Caco-2 (cell line): Measurements from ENCODE around the gene PPP1R9B. TPM values are rescaled to one million over a fixed set of nuclear protein-coding genes. Genes with fewer than 3 reads are reported as not detected.
A peak's percentile ranks its signal among the peaks of the same experiment; 100 is the strongest.

Experiments used
- BruUV-seq: library from RNA; stranded (reverse); fragments of 400-500 nt; replicated peaks from 2 replicates; lab custom pipeline; 2021; lab: Mats Ljungman, UMichigan
- CTCF ChIA-PET: fragments of 300-600 bp; sonication (Branson Sonifier 250); formaldehyde crosslinking; loops from one replicate; lab custom pipeline; 2022; ENCODE audit warnings: antibody characterized with exemption; lab: Charles Lee
- POLR2A ChIA-PET: fragments of 300-600 bp; sonication (Branson Sonifier 250); formaldehyde crosslinking; loops from one replicate; lab custom pipeline; 2022; ENCODE audit warnings: antibody characterized with exemption; lab: Charles Lee
- DNase-seq, 2 experiments: peaks; one replicate each; pipeline versions ENCODE4 v3.0.0 to v3.0.0-alpha.2; 2020 to 2022
- H3K27me3 ChIP-seq: replicated peaks from 2 replicates; pipeline ENCODE4 v1.6.0; 2011; ENCODE audit warnings: low read length; ENCODE audit not compliant: control insufficient read depth, insufficient read depth
- H3K36me3 ChIP-seq: 2 replicates; pipeline ENCODE4 v1.5.1; 2011; ENCODE audit warnings: low read length; ENCODE audit not compliant: control insufficient read depth, insufficient read depth
- H3K4me1 ChIP-seq: fragments of 250-450 bp; sonication (Bioruptor Pico); 2 replicates; pipeline ENCODE4 v1.5.1; 2020; ENCODE audit warnings: mild to moderate bottlenecking
- H3K4me3 ChIP-seq: 2 replicates; pipeline ENCODE4 v1.5.1; 2011; ENCODE audit warnings: low read depth, mild to moderate bottlenecking, control low read depth, low read length
- H3K9me3 ChIP-seq: fragments of 250-450 bp; sonication (Bioruptor Pico); 2 replicates; pipeline ENCODE4 v1.5.1; 2020; ENCODE audit warnings: mild to moderate bottlenecking, moderate library complexity
- H3K27ac Mint-ChIP-seq: one replicate; pipeline ENCODE4 v1.8.0; 2022; ENCODE audit warnings: mixed read lengths; ENCODE audit not compliant: unreplicated experiment
- H3K27me3 Mint-ChIP-seq: one replicate; pipeline ENCODE4 v1.8.0; 2022; ENCODE audit warnings: mixed read lengths; ENCODE audit not compliant: insufficient read depth, unreplicated experiment
- H3K36me3 Mint-ChIP-seq: one replicate; pipeline ENCODE4 v1.8.0; 2022; ENCODE audit warnings: mild to moderate bottlenecking, mixed read lengths; ENCODE audit not compliant: insufficient read depth, unreplicated experiment
- H3K4me1 Mint-ChIP-seq: one replicate; pipeline ENCODE4 v1.8.0; 2022; ENCODE audit warnings: low read depth, mixed read lengths; ENCODE audit not compliant: unreplicated experiment
- H3K4me3 Mint-ChIP-seq: one replicate; pipeline ENCODE4 v1.8.0; 2022; ENCODE audit warnings: mild to moderate bottlenecking, moderate library complexity, mixed read lengths; ENCODE audit not compliant: unreplicated experiment
- H3K9me3 Mint-ChIP-seq: one replicate; pipeline ENCODE4 v1.8.0; 2022; ENCODE audit warnings: mixed read lengths; ENCODE audit not compliant: unreplicated experiment
- intact Hi-C: fragments of 100-400 bp; cut with micrococcal nuclease; formaldehyde crosslinking; loops from one replicate; pipeline ENCODE4 v1.10.0; 2022; ENCODE audit not compliant: unreplicated experiment
- total RNA-seq: library from RNA; stranded (reverse); gene quantifications from 2 replicates; pipeline ENCODE4 v1.2.3, GENCODE V29; 2022
- TF ChIP-seq, protein P1 (sequence below), 2 experiments: fragments of 200-600 bp in 1 of 2; IDR thresholded peaks; 1 replicate in 1 of 2; 2 replicates in 1 of 2; pipeline versions ENCODE4 v1.5.1 to v1.8.0; 2011 to 2022; ENCODE audit warnings: antibody characterized with exemption in 1 of 2, control low read depth in 1 of 2, inconsistent platforms in 1 of 2, low read depth in 1 of 2, low read length in 1 of 2, mild to moderate bottlenecking in 1 of 2, moderate library complexity in 1 of 2; ENCODE audit not compliant: insufficient read depth in 1 of 2, severe bottlenecking in 1 of 2, unreplicated experiment in 1 of 2

PPP1R9B gene
- total RNA-seq, 1 experiment from 2014 or later: 74.8 TPM

DNA sequence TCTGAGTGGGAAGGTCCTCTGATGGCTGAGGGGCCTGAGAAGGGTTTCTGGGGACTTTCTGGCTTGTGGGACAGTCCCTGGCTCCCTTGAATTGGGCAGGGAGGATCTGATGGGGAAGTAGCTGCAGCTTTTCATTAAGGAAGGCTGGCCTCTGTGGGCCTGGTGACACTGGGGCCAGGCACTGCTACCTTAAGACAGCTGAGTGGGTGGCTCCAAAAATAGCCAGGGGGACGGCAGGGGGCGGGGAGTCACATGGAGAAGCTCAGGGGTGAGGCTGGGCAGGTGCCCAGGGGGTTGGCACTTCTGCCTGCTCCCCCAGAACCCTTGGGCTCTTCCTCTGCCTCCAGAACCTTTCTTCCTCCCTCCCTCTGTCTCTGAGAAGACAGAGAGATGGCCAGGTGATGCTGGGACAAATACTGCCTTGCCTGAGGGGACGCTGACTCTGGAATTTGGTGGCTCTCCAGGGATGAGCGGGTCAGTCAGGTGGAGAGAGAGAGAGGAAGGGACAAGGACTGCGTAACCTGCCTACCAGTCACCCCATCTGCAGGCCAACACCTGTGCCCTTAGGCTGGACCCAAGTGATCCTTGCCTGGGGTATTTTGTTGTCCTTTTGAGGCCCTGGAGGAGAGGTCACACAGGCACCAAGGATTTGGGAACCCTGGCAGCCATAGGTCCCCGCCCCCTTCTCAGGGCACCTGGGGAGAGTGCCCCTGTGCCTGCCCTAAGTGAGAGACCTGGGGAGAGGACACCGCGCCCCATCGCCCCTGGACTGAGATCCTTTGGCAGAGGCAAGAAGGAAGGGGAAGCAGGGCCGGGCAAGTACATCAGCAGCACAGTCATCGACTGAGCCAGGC is 13.6 kb upstream of the PPP1R9B start:
- H3K4me1 Mint-ChIP-seq: peaks cover 15% of the 10 kb centered on the region
- intact Hi-C loops: no loop called here
- peaks cover 9% of the 10 kb centered on the region for H3K27me3 Mint-ChIP-seq
- H3K9me3 Mint-ChIP-seq: no peaks in the 10 kb centered on the region
- no peak overlapping the region for H3K27ac Mint-ChIP-seq
- TF ChIP-seq, protein P1, sequence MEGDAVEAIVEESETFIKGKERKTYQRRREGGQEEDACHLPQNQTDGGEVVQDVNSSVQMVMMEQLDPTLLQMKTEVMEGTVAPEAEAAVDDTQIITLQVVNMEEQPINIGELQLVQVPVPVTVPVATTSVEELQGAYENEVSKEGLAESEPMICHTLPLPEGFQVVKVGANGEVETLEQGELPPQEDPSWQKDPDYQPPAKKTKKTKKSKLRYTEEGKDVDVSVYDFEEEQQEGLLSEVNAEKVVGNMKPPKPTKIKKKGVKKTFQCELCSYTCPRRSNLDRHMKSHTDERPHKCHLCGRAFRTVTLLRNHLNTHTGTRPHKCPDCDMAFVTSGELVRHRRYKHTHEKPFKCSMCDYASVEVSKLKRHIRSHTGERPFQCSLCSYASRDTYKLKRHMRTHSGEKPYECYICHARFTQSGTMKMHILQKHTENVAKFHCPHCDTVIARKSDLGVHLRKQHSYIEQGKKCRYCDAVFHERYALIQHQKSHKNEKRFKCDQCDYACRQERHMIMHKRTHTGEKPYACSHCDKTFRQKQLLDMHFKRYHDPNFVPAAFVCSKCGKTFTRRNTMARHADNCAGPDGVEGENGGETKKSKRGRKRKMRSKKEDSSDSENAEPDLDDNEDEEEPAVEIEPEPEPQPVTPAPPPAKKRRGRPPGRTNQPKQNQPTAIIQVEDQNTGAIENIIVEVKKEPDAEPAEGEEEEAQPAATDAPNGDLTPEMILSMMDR (IDR thresholded peaks at IDR 0.05; ENCODE audit: insufficient read depth in 1 of 2, low read depth in 1 of 2, low read length in 1 of 2, severe bottlenecking in 1 of 2, unreplicated experiment in 1 of 2): no peak
- H3K36me3 Mint-ChIP-seq: no peaks in the 10 kb centered on the region
- Histone ChIP-seq H3K36me3 (no peaks in the 10 kb centered on the region), H3K4me3 (no peak overlapping the region), H3K4me1 (peaks cover 17% of the 10 kb centered on the region), H3K27me3 (no peaks in the 10 kb centered on the region), H3K9me3 (no peaks in the 10 kb centered on the region)
- DNase-seq: peak; percentile 53 to 82
- ChIA-PET CTCF (interaction anchor here (0.7 to 1.1 kb wide), 2 partner anchors 12 to 252 kb away, joined by 4 to 5 read pairs; no protein-coding TSS in a partner anchor), POLR2A (no interaction called here)
- H3K4me3 Mint-ChIP-seq: no peak overlapping the region
- BruUV-seq: no TSS peak

DNA sequence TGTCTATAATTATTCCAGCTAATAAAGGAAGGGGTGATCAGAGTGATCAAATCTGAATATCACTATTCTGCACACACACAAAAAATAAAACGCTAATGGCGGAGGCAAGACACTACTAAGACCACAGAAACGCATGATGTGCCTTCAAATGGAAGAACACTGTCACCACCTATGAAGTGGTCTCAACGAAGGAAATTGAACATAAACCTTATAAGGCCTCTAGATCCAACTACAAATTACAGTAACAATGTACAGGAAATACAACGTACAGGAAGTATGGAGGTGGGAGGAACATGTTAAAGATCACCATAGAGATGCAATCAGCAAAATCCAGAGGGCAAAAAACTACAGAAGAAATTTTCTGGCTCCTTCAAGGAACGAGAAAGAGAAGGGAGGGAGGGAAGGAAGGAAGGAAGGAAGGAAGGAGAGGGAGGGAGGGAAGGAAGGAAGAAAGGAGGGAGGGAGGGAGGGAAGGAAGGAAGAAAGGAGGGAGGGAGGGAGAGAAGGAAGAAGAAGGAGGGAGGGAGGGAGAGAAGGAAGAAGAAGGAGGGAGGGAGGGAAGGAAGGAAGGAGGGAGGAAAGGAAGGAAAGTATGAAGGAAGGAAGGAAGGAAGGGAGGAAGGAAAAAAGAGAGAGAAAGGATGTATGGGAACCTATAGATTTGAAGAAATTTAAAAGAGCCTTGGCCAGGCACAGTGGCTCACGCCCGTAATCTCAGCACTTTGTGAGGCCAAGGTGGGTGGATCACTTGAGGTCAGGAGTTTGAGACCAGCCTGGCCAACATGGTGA is 12.2 kb upstream of the PPP1R9B start:
- CTCF ChIA-PET: interaction anchor here (0.9 to 2.5 kb wide), 13 partner anchors 11 to 301 kb away, joined by 3 to 33 read pairs (median 5); partner anchors contain the start of gene PPP1R9B
- Histone ChIP-seq H3K36me3 (no peaks in the 10 kb centered on the region), H3K4me1 (peaks cover 17% of the 10 kb centered on the region), H3K27me3 (no peaks in the 10 kb centered on the region), H3K9me3 (no peaks in the 10 kb centered on the region), H3K4me3 (no peak overlapping the region)
- intact Hi-C loops: no loop called here
- H3K4me1 Mint-ChIP-seq: peaks cover 13% of the 10 kb centered on the region
- no peak overlapping the region for H3K4me3 Mint-ChIP-seq
- H3K36me3 Mint-ChIP-seq: no peaks in the 10 kb centered on the region
- H3K27ac Mint-ChIP-seq: no peak overlapping the region
- POLR2A ChIA-PET: no interaction called here
- no peaks in the 10 kb centered on the region for H3K9me3 Mint-ChIP-seq
- TF ChIP-seq, protein P1 (IDR thresholded peaks at IDR 0.05; ENCODE audit: insufficient read depth in 1 of 2, low read depth in 1 of 2, low read length in 1 of 2, severe bottlenecking in 1 of 2, unreplicated experiment in 1 of 2): no peak
- no TSS peak for BruUV-seq
- peaks cover 9% of the 10 kb centered on the region for H3K27me3 Mint-ChIP-seq
- DNase-seq: no peak

DNA sequence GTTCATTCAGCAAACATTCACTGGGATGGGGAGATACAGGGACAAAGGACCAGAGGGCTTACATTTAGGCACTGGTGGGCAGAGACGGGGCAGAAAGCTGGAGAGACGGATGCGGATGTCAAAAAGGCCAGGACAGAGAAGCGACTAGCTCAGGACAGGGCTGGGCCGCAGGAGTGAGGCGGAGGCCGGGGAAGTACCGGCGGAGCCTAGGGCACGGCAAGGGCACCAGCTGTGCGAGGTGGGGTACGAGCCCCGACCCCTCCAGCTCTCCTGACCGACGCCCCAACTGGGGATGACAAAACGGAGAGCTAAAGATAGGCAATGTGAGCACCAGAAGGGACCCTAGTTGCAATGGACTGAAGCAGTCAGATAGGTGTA is 11.4 kb upstream of the PPP1R9B start:
- intact Hi-C loops: loop anchor here (1.0 kb wide), 6 partner anchors 10 to 301 kb away; no protein-coding TSS in a partner anchor
- peak overlapping the region; percentile 2 for H3K27ac Mint-ChIP-seq
- POLR2A ChIA-PET: no interaction called here
- Histone ChIP-seq H3K4me1 (peaks cover 17% of the 10 kb centered on the region), H3K9me3 (no peaks in the 10 kb centered on the region), H3K36me3 (no peaks in the 10 kb centered on the region), H3K4me3 (no peak overlapping the region), H3K27me3 (no peaks in the 10 kb centered on the region)
- H3K4me1 Mint-ChIP-seq: peaks cover 13% of the 10 kb centered on the region
- H3K36me3 Mint-ChIP-seq: no peaks in the 10 kb centered on the region
- BruUV-seq: no TSS peak
- TF ChIP-seq, protein P1 (IDR thresholded peaks at IDR 0.05; ENCODE audit: insufficient read depth in 1 of 2, low read depth in 1 of 2, low read length in 1 of 2, severe bottlenecking in 1 of 2, unreplicated experiment in 1 of 2): no peak
- no peaks in the 10 kb centered on the region for H3K9me3 Mint-ChIP-seq
- H3K4me3 Mint-ChIP-seq: peak overlapping the region; percentile 67
- CTCF ChIA-PET: interaction anchor here (0.5 to 2.5 kb wide), 16 partner anchors 10 to 300 kb away, joined by 3 to 33 read pairs (median 5); partner anchors contain the start of gene PPP1R9B
- no peak for DNase-seq
- peaks cover 9% of the 10 kb centered on the region for H3K27me3 Mint-ChIP-seq
